K562 (cell line): ENCODE data around the gene PHF21B. TPM values are rescaled to one million over a fixed set of nuclear protein-coding genes. Genes with fewer than 3 reads are reported as not detected.

ENCODE experiments used
- ATAC-seq: fragments of 200-7000 bp; cut with Tn5 transposase; 3 replicates; pipeline ENCODE4 v1.9.1; 2020; ENCODE audit warnings: moderate library complexity
- BruUV-seq: library from RNA; stranded (reverse); fragments of 400-500 nt; replicated peaks from 2 replicates; lab custom pipeline; 2021; lab: Mats Ljungman, UMichigan
- CTCF ChIA-PET: fragments of 300-600 bp; formaldehyde crosslinking; extraction: SDS; loops from one replicate; lab custom pipeline; 2021; ENCODE audit warnings: low intra/inter-chr PET ratio; lab: Yijun Ruan, JAX
- POLR2A ChIA-PET: fragments of 300-600, 350-650 bp; sonication (Branson Sonifier 250); formaldehyde crosslinking; extraction: SDS; loops from one replicate; lab custom pipeline; 2021; ENCODE audit warnings: antibody characterized with exemption, inconsistent platforms; lab: Yijun Ruan, JAX
- DNase-seq, 4 experiments: peaks; one replicate each; pipeline versions ENCODE4 v3.0.0 to v3.0.0-alpha.2; 2011 to 2018; ENCODE audit warnings: low spot score in 3 of 4, mixed read lengths in 3 of 4; ENCODE audit errors: extremely low read depth in 1 of 4
- FAIRE-seq: peaks from 2 replicates; lab custom pipeline; 2011; peaks lifted over from hg19 to GRCh38; lab: Jason Lieb, UNC
- H2AFZ ChIP-seq: 2 replicates; pipeline ENCODE4 v1.6.0; 2011; ENCODE audit warnings: low read depth, low read length, control low read depth, inconsistent platforms
- H3K27ac ChIP-seq: fragments of 200-600 bp; 3 replicates; pipeline ENCODE4 v1.8.0; 2011; ENCODE audit warnings: low read depth, mild to moderate bottlenecking, control low read depth, inconsistent platforms, low read length, moderate library complexity, mixed read lengths; ENCODE audit errors: extremely low read depth
- H3K27me3 ChIP-seq, 2 experiments: fragments of 300-600 bp in 1 of 2; 2 replicates in 1 of 2; 3 replicates in 1 of 2; pipeline versions ENCODE4 v1.6.0 to v1.8.0; 2011; ENCODE audit warnings: inconsistent platforms in 2 of 2, low read length in 2 of 2, mild to moderate bottlenecking in 1 of 2, mixed read lengths in 1 of 2, moderate library complexity in 1 of 2; ENCODE audit not compliant: control insufficient read depth in 2 of 2, insufficient read depth in 2 of 2
- H3K36me3 ChIP-seq: fragments of 300-600 bp; 3 replicates; pipeline ENCODE4 v1.8.0; 2011; ENCODE audit warnings: mild to moderate bottlenecking, low read length, inconsistent platforms; ENCODE audit not compliant: control insufficient read depth, insufficient read depth
- H3K4me1 ChIP-seq, 2 experiments: fragments of 200-600 bp in 1 of 2; replicated peaks in 1 of 2; 2 replicates in 1 of 2; 3 replicates in 1 of 2; pipeline versions ENCODE4 v1.5.1 to v1.8.0; 2011; ENCODE audit warnings: inconsistent platforms in 2 of 2, low read length in 2 of 2, mild to moderate bottlenecking in 1 of 2, mixed read lengths in 1 of 2, moderate library complexity in 1 of 2; ENCODE audit not compliant: control insufficient read depth in 2 of 2, insufficient read depth in 2 of 2
- H3K4me2 ChIP-seq: 2 replicates; pipeline ENCODE4 v1.6.1; 2011; ENCODE audit warnings: low read length, control low read depth, inconsistent platforms, mixed read lengths; ENCODE audit not compliant: insufficient read depth
- H3K4me3 ChIP-seq: fragments of 200-600 bp; sonication (generic), shearing (Covaris generic); 2 replicates; pipeline ENCODE4 v1.5.1; 2016; ENCODE audit warnings: control low read depth, inconsistent platforms
- H3K79me2 ChIP-seq: fragments of 200-600 bp; 3 replicates; pipeline ENCODE4 v1.8.0; 2011; ENCODE audit warnings: low read length, inconsistent platforms; ENCODE audit not compliant: control insufficient read depth, insufficient read depth
- H3K9ac ChIP-seq, 2 experiments: 2 replicates each; pipeline versions ENCODE4 v1.6.0 to v1.6.1; 2011; ENCODE audit warnings: low read depth in 2 of 2, low read length in 2 of 2, control low read depth in 1 of 2, inconsistent platforms in 1 of 2, mild to moderate bottlenecking in 1 of 2, mixed read lengths in 1 of 2; ENCODE audit not compliant: insufficient read depth in 1 of 2
- H3K9me1 ChIP-seq: one replicate; pipeline ENCODE4 v1.6.0; 2011; ENCODE audit warnings: inconsistent platforms, mild to moderate bottlenecking, low read length, moderate library complexity; ENCODE audit not compliant: control insufficient read depth, insufficient read depth
- H3K9me3 ChIP-seq: replicated peaks from 2 replicates; pipeline ENCODE4 v1.5.1; 2011; ENCODE audit warnings: low read depth, low read length, inconsistent platforms; ENCODE audit not compliant: control insufficient read depth, insufficient read depth
- H4K20me1 ChIP-seq: replicated peaks from 2 replicates; pipeline ENCODE4 v1.6.1; 2011; ENCODE audit warnings: low read length, inconsistent platforms, mixed read lengths; ENCODE audit not compliant: control insufficient read depth, insufficient read depth
- ARID1B ChIP-seq: fragments of 450-650 bp; IDR thresholded peaks from 2 replicates; pipeline ENCODE4 v1.6.1; 2016; ENCODE audit warnings: antibody characterized with exemption, mild to moderate bottlenecking, inconsistent platforms
- BCLAF1 ChIP-seq, 2 experiments: fragments of 450-650 bp in 1 of 2; IDR thresholded peaks; 2 replicates each; pipeline ENCODE4 v1.6.1; 2011 to 2017; ENCODE audit warnings: low read depth in 2 of 2, antibody characterized with exemption in 1 of 2, borderline replicate concordance in 1 of 2, low read length in 1 of 2, mild to moderate bottlenecking in 1 of 2, mixed read lengths in 1 of 2; ENCODE audit not compliant: control insufficient read depth in 1 of 2
- CEBPZ ChIP-seq: fragments of 150-350 bp; IDR thresholded peaks from 2 replicates; pipeline ENCODE4 v1.6.1; 2014; ENCODE audit warnings: low read depth, mild to moderate bottlenecking, low read length, borderline replicate concordance
- KLF1 ChIP-seq: fragments of 450-650 bp; IDR thresholded peaks from 2 replicates; pipeline ENCODE4 v1.6.1; 2016; ENCODE audit warnings: missing genetic modification characterization, missing compliant biosample characterization
- NELFE ChIP-seq: IDR thresholded peaks from 2 replicates; pipeline ENCODE4 v1.6.1; 2011; ENCODE audit warnings: mild to moderate bottlenecking; ENCODE audit not compliant: insufficient read depth, insufficient read length
- SP1 ChIP-seq: sonication (generic); formaldehyde crosslinking; IDR thresholded peaks from 2 replicates; pipeline ENCODE4 v1.8.1; 2022; ENCODE audit warnings: mild to moderate bottlenecking, missing genetic modification reagents
- TEAD1 ChIP-seq, 2 experiments: fragments of 450-650 bp in 1 of 2; sonication (generic) in 1 of 2; formaldehyde crosslinking; IDR thresholded peaks; 2 replicates each; pipeline versions ENCODE4 v1.4.0 to v1.8.0; 2020 to 2022; ENCODE audit warnings: mild to moderate bottlenecking in 2 of 2, missing genetic modification reagents in 1 of 2
- ZNF311 ChIP-seq: fragments of 250-450 bp; sonication (Bioruptor Pico); IDR thresholded peaks from 2 replicates; pipeline ENCODE4 v1.4.0; 2020; ENCODE audit warnings: mild to moderate bottlenecking, moderate library complexity
- ZNF41 ChIP-seq: fragments of 250-450 bp; sonication (Bioruptor Pico); conservative IDR thresholded peaks from 2 replicates; pipeline ENCODE4 v1.4.0; 2020; ENCODE audit warnings: mild to moderate bottlenecking
- ZNF75A ChIP-seq: fragments of 450-650 bp; formaldehyde crosslinking; IDR thresholded peaks from 2 replicates; pipeline ENCODE4 v1.4.0; 2020; ENCODE audit warnings: mild to moderate bottlenecking
- ZNF76 ChIP-seq: fragments of 250-450 bp; sonication (Bioruptor Pico); IDR thresholded peaks from 2 replicates; pipeline ENCODE4 v1.4.0; 2020; ENCODE audit warnings: mild to moderate bottlenecking, moderate library complexity, borderline replicate concordance
- WGBS: fragments of 100-300 bp; shearing (Covaris generic); methylation state at CpG from one replicate; pipeline ENCODE4 v1.1.6; 2016; ENCODE audit warnings: low coverage, mixed read lengths; ENCODE audit not compliant: insufficient coverage; ENCODE audit errors: missing lambda C conversion rate; 5-methylcytosine and 5-hydroxymethylcytosine counted together
- in situ Hi-C: fragments of 300-500 bp; cut with MboI; formaldehyde crosslinking; loops from 4 replicates; pipeline ENCODE4 v1.15.0; 2018; ENCODE audit warnings: inconsistent platforms, mixed read lengths
- intact Hi-C: fragments of 100-400 bp; cut with micrococcal nuclease; formaldehyde crosslinking; loops from 2 replicates; pipeline ENCODE4 v1.14.2; 2022
- polyA plus RNA-seq, 8 experiments: library from polyadenylated mRNA; depleted of rRNA in 4 of 8; stranded (reverse) in 5 of 8; unstranded in 3 of 8; fragments of >200 nt; fragmentation: Nextera tagmentation in 2 of 8; fragmentation: Illumina TruSeq in 1 of 8; extraction: Ambion mirVana in 2 of 8; extraction: Trizol in 1 of 8; gene quantifications; 2 replicates each; pipeline versions ENCODE4 v1.2.1 to v1.2.3, GENCODE V29; 2011 to 2014; ENCODE audit warnings: inconsistent platforms in 1 of 8, missing spikeins in 1 of 8
- total RNA-seq, 7 experiments: library from RNA; depleted of rRNA in 6 of 7; stranded (reverse); fragments of >200 nt in 6 of 7; fragmentation: Illumina TruSeq in 2 of 7; extraction: Trizol in 2 of 7; gene quantifications; 2 replicates each; pipeline versions ENCODE4 v1.2.1 to v1.2.3, GENCODE V29; 2011 to 2021; ENCODE audit warnings: low replicate concordance in 1 of 7
- TF ChIP-seq, protein P1 (sequence below): fragments of 450-650 bp; IDR thresholded peaks from 2 replicates; pipeline ENCODE4 v1.6.1; 2016; ENCODE audit warnings: low read depth, mild to moderate bottlenecking, moderate library complexity
- TF ChIP-seq, protein P2 (sequence below): fragments of 250-450 bp; sonication (Bioruptor Pico); IDR thresholded peaks from 2 replicates; pipeline ENCODE4 v1.8.0; 2022; ENCODE audit warnings: moderate library complexity, mild to moderate bottlenecking, inconsistent platforms

The PHF21B gene
- total and polyA plus RNA-seq, 9 of the 15 experiments (the other 6 are each of a cell fraction or from before 2014, with no cell fraction given): 0.04 TPM; not detected in 8

DNA sequence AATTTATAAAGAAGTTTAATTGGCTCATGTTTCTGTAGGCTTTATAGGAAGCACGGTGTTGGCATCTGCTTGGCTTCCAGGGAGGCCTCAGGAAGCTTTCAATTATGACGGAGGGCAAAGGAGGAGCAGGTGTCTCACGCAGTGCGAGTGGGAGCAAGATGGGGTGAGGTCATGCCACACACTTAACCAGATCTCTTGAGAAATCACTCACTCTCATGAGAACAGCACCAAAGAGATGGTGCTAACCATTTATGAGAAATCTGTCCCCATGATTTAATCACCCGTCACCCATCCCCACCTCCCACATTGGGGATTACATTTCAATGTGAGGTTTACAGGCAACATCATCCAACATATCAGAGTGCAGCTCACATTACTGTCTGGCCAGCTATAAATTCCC lies 153.9 kb downstream of the PHF21B start:
- in situ Hi-C loops: no loop called here
- ATAC-seq: no peak
- CTCF ChIA-PET: no interaction called here
- TF ChIP-seq, protein P1, sequence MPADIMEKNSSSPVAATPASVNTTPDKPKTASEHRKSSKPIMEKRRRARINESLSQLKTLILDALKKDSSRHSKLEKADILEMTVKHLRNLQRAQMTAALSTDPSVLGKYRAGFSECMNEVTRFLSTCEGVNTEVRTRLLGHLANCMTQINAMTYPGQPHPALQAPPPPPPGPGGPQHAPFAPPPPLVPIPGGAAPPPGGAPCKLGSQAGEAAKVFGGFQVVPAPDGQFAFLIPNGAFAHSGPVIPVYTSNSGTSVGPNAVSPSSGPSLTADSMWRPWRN: no peak
- no peak for TF ChIP-seq CEBPZ
- TF ChIP-seq ZNF75A (CRISPR knock-in tag): no peak
- TF ChIP-seq ZNF41 (CRISPR knock-in tag): no peak
- TF ChIP-seq, protein P2, sequence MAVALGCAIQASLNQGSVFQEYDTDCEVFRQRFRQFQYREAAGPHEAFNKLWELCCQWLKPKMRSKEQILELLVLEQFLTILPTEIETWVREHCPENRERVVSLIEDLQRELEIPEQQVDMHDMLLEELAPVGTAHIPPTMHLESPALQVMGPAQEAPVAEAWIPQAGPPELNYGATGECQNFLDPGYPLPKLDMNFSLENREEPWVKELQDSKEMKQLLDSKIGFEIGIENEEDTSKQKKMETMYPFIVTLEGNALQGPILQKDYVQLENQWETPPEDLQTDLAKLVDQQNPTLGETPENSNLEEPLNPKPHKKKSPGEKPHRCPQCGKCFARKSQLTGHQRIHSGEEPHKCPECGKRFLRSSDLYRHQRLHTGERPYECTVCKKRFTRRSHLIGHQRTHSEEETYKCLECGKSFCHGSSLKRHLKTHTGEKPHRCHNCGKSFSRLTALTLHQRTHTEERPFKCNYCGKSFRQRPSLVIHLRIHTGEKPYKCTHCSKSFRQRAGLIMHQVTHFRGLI: no peak
- no peak for TF ChIP-seq NELFE
- TF ChIP-seq ZNF311 (CRISPR knock-in tag): no peak
- TF ChIP-seq ZNF76 (CRISPR knock-in tag): no peak
- TF ChIP-seq TEAD1 (CRISPR knock-in tag; IDR thresholded peaks at IDR 0.05): no peak
- no peak for TF ChIP-seq KLF1
- TF ChIP-seq ARID1B: no peak
- no peak for TF ChIP-seq SP1 (CRISPR knock-in tag)
- TF ChIP-seq BCLAF1 (IDR thresholded peaks at IDR 0.05; ENCODE audit: borderline replicate concordance in 1 of 2, control insufficient read depth in 1 of 2, low read depth in 2 of 2, low read length in 1 of 2): no peak

More for the DNA sequence above, 153.9 kb downstream of the PHF21B start:
- FAIRE-seq: no peak
- H3K27me3 ChIP-seq: peaks cover 0 to 14% of the 10 kb centered on the region in 2 experiments; a peak in 2 of 5 replicates
- POLR2A ChIA-PET: interaction anchor here (0.6 kb wide), 1 partner anchor 79 kb away, joined by 4 read pairs; no protein-coding TSS in a partner anchor
- H2AFZ ChIP-seq: no peak overlapping the region
- no peaks in the 10 kb centered on the region for H3K9me3 ChIP-seq
- no peaks in the 10 kb centered on the region for H3K36me3 ChIP-seq
- intact Hi-C loops: no loop called here
- H3K4me2 ChIP-seq: no peak overlapping the region
- H3K4me3 ChIP-seq: no peak overlapping the region
- no peaks in the 10 kb centered on the region for H3K9me1 ChIP-seq
- no peak overlapping the region for H3K27ac ChIP-seq
- no peak overlapping the region for H3K9ac ChIP-seq
- H4K20me1 ChIP-seq: no peaks in the 10 kb centered on the region
- 6% methylated on average over 5 of the region's 5 CpGs for WGBS
- H3K79me2 ChIP-seq: no peaks in the 10 kb centered on the region
- no TSS peak for BruUV-seq
- no peaks in the 10 kb centered on the region for H3K4me1 ChIP-seq
- DNase-seq: no peak
